ENCODE data around the gene PTPRN2. TPM values are rescaled to one million over a fixed set of nuclear protein-coding genes. Genes with fewer than 3 reads are reported as not detected.

PTPRN2 gene
- total RNA-seq, 1 donor from 2014 or later, result 1.8 TPM

DNA sequence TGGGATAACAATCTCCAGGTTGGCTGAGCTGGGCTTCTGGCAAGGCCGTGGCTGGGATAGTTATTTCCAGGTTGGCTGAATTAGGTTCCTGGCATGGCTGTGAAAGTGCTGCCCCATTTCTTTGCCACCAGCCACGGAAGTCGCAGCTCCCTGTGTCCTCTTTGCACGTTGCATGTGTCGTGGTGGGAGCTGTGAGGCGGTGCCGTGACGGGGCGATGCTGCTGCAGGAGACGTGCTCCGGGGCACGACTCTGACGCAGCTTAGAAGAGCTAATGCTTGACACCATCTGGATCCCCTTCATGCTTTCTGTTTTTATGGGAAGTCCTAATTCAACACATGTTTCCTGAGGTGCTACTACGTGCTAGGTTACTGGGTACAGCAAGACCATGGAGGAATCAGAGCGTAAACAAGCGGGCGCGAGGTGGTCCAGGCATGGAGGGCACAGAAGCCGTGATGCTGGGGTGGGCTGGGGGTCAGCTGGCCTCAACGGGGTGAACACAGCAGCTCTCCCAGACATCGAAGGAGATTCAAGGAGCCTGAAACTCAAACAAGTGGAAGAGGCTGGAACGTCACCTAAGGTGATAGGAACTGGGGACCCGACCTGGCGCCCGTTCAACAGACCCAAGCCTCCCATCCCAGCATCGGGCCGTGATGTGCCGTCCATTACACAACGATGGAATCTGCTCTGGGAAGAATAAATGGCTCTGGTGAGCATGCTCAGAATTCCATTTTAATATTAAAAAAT, 843.7 kb downstream of the PTPRN2 start:
- TF ChIP-seq, protein P1, sequence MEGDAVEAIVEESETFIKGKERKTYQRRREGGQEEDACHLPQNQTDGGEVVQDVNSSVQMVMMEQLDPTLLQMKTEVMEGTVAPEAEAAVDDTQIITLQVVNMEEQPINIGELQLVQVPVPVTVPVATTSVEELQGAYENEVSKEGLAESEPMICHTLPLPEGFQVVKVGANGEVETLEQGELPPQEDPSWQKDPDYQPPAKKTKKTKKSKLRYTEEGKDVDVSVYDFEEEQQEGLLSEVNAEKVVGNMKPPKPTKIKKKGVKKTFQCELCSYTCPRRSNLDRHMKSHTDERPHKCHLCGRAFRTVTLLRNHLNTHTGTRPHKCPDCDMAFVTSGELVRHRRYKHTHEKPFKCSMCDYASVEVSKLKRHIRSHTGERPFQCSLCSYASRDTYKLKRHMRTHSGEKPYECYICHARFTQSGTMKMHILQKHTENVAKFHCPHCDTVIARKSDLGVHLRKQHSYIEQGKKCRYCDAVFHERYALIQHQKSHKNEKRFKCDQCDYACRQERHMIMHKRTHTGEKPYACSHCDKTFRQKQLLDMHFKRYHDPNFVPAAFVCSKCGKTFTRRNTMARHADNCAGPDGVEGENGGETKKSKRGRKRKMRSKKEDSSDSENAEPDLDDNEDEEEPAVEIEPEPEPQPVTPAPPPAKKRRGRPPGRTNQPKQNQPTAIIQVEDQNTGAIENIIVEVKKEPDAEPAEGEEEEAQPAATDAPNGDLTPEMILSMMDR (IDR thresholded peaks at IDR 0.05), result no peak
- no peaks in the 10 kb centered on the region for H3K4me1 Mint-ChIP-seq
- ChIA-PET CTCF (no interaction called here), POLR2A (no interaction called here)
- no peak for DNase-seq
- no peak for ATAC-seq (ENCODE audit: low read depth)
- no peaks in the 10 kb centered on the region for H3K36me3 Mint-ChIP-seq (ENCODE audit: low read depth)
- no peak overlapping the region for H3K27ac Mint-ChIP-seq
- H3K4me3 Mint-ChIP-seq, result no peak overlapping the region
- intact Hi-C loops (cut with micrococcal nuclease), result no loop called here
- H3K27me3 Mint-ChIP-seq, result no peaks in the 10 kb centered on the region
- no peaks in the 10 kb centered on the region for H3K9me3 Mint-ChIP-seq

DNA sequence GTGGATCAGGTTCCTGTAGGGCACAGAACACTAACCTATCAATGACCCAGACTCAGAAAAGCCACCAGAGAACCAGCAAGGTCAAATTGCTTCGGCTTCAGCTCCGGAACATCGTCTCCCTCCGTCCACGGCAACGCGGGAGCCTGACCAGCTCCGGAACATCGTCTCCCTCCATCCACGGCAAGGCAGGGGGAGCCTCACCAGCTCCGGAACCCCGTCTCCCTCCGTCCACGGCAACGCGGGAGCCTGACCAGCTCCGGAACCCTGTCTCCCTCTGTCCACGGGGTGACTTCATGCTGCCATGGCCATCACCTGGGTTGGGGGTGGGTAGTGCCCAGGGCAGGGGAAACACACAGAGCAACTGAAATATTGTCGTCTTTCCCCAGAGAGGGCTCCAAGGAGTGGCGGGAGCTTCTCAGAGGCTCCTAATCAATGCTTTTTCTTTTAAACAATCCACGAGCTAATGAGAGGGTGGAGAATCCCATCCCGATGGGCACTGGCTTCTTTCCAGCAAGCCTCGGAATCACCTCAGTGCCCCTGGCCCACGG, 847.3 kb downstream of the PTPRN2 start:
- ATAC-seq (ENCODE audit: low read depth), result no peak
- H3K36me3 Mint-ChIP-seq (ENCODE audit: low read depth), result no peaks in the 10 kb centered on the region
- intact Hi-C loops (cut with micrococcal nuclease), result no loop called here
- DNase-seq, result no peak
- ChIA-PET CTCF (no interaction called here), POLR2A (no interaction called here)
- no peaks in the 10 kb centered on the region for H3K27me3 Mint-ChIP-seq
- H3K27ac Mint-ChIP-seq, result no peak overlapping the region
- H3K4me1 Mint-ChIP-seq, result no peaks in the 10 kb centered on the region
- H3K9me3 Mint-ChIP-seq, result no peaks in the 10 kb centered on the region
- TF ChIP-seq, protein P1 (IDR thresholded peaks at IDR 0.05), result no peak
- no peak overlapping the region for H3K4me3 Mint-ChIP-seq

GRCh38 chr7:157739650-157740049, 848.0 kb downstream of the PTPRN2 start:
- intact Hi-C loops (cut with micrococcal nuclease), result no loop called here
- Mint-ChIP-seq H3K4me3 (no peak overlapping the region), H3K27ac (no peak overlapping the region), H3K9me3 (no peaks in the 10 kb centered on the region), H3K36me3 (ENCODE audit: low read depth) (no peaks in the 10 kb centered on the region), H3K27me3 (no peaks in the 10 kb centered on the region), H3K4me1 (no peaks in the 10 kb centered on the region)
- TF ChIP-seq, protein P1 (IDR thresholded peaks at IDR 0.05), result no peak
- ChIA-PET CTCF (no interaction called here), POLR2A (no interaction called here)
- no peak for DNase-seq
- ATAC-seq (ENCODE audit: low read depth), result no peak

GRCh38 chr7:157739031-157739430, 848.6 kb downstream of the PTPRN2 start:
- Mint-ChIP-seq H3K9me3 (peaks cover 2% of the 10 kb centered on the region), H3K27me3 (no peaks in the 10 kb centered on the region), H3K36me3 (ENCODE audit: low read depth) (no peaks in the 10 kb centered on the region), H3K27ac (no peak overlapping the region), H3K4me3 (no peak overlapping the region), H3K4me1 (no peaks in the 10 kb centered on the region)
- intact Hi-C loops (cut with micrococcal nuclease), result no loop called here
- TF ChIP-seq, protein P1 (IDR thresholded peaks at IDR 0.05), result no peak
- ChIA-PET CTCF (no interaction called here), POLR2A (no interaction called here)
- DNase-seq, result no peak
- no peak for ATAC-seq (ENCODE audit: low read depth)

DNA sequence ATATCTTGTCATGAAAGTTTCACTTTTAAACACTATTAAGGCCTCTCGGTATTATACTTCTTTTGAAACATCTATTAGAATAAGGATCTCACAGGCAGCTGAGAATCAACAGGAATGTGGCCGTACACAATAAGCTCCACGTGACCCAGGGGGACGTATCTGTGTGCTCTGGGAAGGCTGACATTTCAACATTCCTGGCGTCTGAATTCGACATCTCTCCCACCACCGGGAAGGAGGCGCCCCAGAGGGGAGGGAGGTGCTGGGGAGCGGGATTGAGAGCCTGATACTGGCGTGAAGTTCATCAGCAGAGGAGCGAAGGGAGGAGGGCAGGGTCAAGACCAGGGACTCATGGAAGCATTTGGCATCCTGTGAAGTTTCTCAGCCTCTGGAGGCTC, 849.6 kb downstream of the PTPRN2 start:
- ChIA-PET POLR2A (no interaction called here), CTCF (no interaction called here)
- H3K9me3 Mint-ChIP-seq, result peaks cover 3% of the 10 kb centered on the region
- TF ChIP-seq, protein P1 (IDR thresholded peaks at IDR 0.05), result no peak
- no peaks in the 10 kb centered on the region for H3K36me3 Mint-ChIP-seq (ENCODE audit: low read depth)
- no peak overlapping the region for H3K27ac Mint-ChIP-seq
- H3K27me3 Mint-ChIP-seq, result no peaks in the 10 kb centered on the region
- no peak for DNase-seq
- no peak overlapping the region for H3K4me3 Mint-ChIP-seq
- no peaks in the 10 kb centered on the region for H3K4me1 Mint-ChIP-seq
- intact Hi-C loops (cut with micrococcal nuclease), result no loop called here
- ATAC-seq (ENCODE audit: low read depth), result no peak
